ENCODE data around the gene PNPLA7. TPM values are rescaled to one million over a fixed set of nuclear protein-coding genes. Genes with fewer than 3 reads are reported as not detected.

Gene PNPLA7
- total and polyA plus RNA-seq, 2 donors (not counting 1 experiment from before 2014, with no cell fraction given), result 18.7 to 29.9 TPM

DNA sequence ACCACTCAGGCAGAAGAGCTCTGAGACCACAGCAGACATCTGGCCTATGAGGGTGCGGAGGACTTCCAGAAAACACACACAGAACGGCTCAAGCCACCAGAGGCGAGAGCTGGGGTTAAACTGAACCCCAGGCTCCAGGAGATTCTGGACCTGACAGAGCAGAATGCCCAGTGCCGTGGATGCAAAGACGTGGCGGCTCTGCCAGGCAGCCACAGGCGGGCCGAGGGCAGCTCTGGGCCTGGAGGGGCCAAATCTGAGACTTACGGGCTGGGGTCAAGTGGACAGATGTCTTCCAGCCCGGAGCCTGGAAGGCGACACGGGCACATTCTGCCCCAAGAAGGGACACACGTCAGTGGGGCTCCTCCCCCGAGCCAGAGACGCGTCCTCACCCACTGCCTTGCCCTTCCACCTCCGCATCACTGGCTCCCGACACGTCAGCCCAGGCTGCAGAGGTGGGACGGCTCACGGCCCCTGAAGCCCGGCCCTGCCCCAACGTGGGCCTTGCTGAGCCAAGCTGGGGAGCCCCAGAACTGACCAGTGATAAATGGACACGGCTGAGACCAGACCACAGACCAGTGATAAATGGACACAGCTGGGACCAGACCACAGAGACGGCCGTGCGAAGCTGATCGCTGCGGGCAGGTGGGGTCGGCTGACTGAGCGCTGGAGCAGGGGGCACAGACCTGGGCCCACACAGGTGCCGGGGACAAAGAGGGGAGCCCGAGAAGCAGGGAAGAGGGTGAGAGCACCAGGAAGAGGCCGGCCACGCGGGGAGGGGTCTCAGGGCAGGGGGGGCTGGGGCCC is 50.1 kb downstream of the PNPLA7 start:
- Mint-ChIP-seq H3K27ac (no peak overlapping the region), H3K27me3 (no peaks in the 10 kb centered on the region), H3K4me1 (no peaks in the 10 kb centered on the region), H3K4me3 (no peak overlapping the region), H3K9me3 (ENCODE audit: insufficient read depth) (no peaks in the 10 kb centered on the region)
- Histone ChIP-seq H3K36me3 (replicated peaks in 1 of 2; ENCODE audit: control extremely low read depth in 1 of 2, control insufficient read depth in 1 of 2, extremely low read depth in 1 of 2, insufficient read depth in 2 of 2, low read length in 1 of 2) (peaks cover 0 to 7% of the 10 kb centered on the region in 2 experiments), H4K20me1 (ENCODE audit: control insufficient read depth, insufficient read depth, low read length, poor library complexity, severe bottlenecking) (no peaks in the 10 kb centered on the region), H3K27me3 (replicated peaks in 1 of 4; ENCODE audit: control extremely low read depth in 1 of 4, control insufficient read depth in 3 of 4, insufficient read depth in 4 of 4, low read length in 3 of 4) (no peaks in the 10 kb centered on the region), H2AFZ (ENCODE audit: insufficient read depth, low read depth, low read length, poor library complexity, severe bottlenecking) (no peak overlapping the region), H3K79me2 (ENCODE audit: control insufficient read depth, insufficient read depth, low read length) (no peaks in the 10 kb centered on the region), H3K4me2 (replicated peaks; ENCODE audit: low read depth, low read length, poor library complexity, severe bottlenecking) (no peak overlapping the region), H3K4me1 (ENCODE audit: control insufficient read depth in 2 of 2, insufficient read depth in 2 of 2, low read length in 2 of 2) (no peaks in the 10 kb centered on the region), H3K4me3 (ENCODE audit: control extremely low read depth in 1 of 5, extremely low read depth in 1 of 5, insufficient read depth in 1 of 5, low read depth in 2 of 5, low read length in 4 of 5) (no peak overlapping the region), H3K9me3 (ENCODE audit: control extremely low read depth in 1 of 3, control insufficient read depth in 2 of 3, insufficient read depth in 1 of 3, low read length in 2 of 3) (peaks cover 0 to 71% (median 0%) of the 10 kb centered on the region in 3 donors), H3K27ac (ENCODE audit: low read length in 2 of 2) (no peak overlapping the region), H3K9ac (ENCODE audit: low read length) (no peak overlapping the region)
- CTCF ChIA-PET, result no interaction called here
- DNase-seq (no peak), ATAC-seq (ENCODE audit: low read depth) (no peak)
- intact Hi-C loops (cut with micrococcal nuclease), result no loop called here
- no peak for TF ChIP-seq EZH2 (IDR thresholded peaks at IDR 0.05; ENCODE audit: borderline replicate concordance, insufficient read depth, low read depth, low read length, poor library complexity, severe bottlenecking)
- TF ChIP-seq, protein P1, sequence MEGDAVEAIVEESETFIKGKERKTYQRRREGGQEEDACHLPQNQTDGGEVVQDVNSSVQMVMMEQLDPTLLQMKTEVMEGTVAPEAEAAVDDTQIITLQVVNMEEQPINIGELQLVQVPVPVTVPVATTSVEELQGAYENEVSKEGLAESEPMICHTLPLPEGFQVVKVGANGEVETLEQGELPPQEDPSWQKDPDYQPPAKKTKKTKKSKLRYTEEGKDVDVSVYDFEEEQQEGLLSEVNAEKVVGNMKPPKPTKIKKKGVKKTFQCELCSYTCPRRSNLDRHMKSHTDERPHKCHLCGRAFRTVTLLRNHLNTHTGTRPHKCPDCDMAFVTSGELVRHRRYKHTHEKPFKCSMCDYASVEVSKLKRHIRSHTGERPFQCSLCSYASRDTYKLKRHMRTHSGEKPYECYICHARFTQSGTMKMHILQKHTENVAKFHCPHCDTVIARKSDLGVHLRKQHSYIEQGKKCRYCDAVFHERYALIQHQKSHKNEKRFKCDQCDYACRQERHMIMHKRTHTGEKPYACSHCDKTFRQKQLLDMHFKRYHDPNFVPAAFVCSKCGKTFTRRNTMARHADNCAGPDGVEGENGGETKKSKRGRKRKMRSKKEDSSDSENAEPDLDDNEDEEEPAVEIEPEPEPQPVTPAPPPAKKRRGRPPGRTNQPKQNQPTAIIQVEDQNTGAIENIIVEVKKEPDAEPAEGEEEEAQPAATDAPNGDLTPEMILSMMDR (IDR thresholded peaks at IDR 0.05), result no peak
- WGBS (ENCODE audit: insufficient coverage), result 94% methylated on average over 36 of the region's 36 CpGs
- POLR2A ChIA-PET, result no interaction called here

DNA sequence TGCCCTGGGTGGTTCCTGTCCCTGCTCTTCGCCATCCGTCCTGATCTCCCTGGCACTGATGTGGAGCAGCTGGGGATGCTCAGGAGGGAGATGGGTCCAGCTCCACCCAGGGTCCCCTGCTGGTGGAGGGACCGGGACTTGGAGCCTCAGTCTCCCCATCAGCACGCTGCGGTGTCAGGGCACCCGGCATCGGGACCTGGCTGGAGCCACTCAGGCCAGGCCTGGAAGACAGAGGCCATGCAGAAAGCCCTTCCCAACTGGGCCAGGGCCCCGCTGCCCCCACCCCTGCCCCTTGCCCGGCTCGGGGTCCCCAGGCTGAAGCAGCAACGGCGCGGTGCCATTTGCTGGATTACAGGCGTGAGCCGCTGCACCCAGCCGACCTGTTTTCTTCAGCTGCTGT is 50.8 kb downstream of the PNPLA7 start:
- no peak overlapping the region for H3K4me3 ChIP-seq (ENCODE audit: control extremely low read depth in 1 of 5, extremely low read depth in 1 of 5, insufficient read depth in 1 of 5, low read depth in 2 of 5, low read length in 4 of 5)
- no peak overlapping the region for H3K27ac Mint-ChIP-seq
- H4K20me1 ChIP-seq (ENCODE audit: control insufficient read depth, insufficient read depth, low read length, poor library complexity, severe bottlenecking), result no peaks in the 10 kb centered on the region
- ATAC-seq (ENCODE audit: low read depth) (no peak), DNase-seq (no peak)
- no peaks in the 10 kb centered on the region for H3K4me1 ChIP-seq (ENCODE audit: control insufficient read depth in 2 of 2, insufficient read depth in 2 of 2, low read length in 2 of 2)
- no peak overlapping the region for H3K27ac ChIP-seq (ENCODE audit: low read length in 2 of 2)
- no peak overlapping the region for H3K9ac ChIP-seq (ENCODE audit: low read length)
- no peak overlapping the region for H3K4me3 Mint-ChIP-seq
- H3K36me3 ChIP-seq (replicated peaks in 1 of 2; ENCODE audit: control extremely low read depth in 1 of 2, control insufficient read depth in 1 of 2, extremely low read depth in 1 of 2, insufficient read depth in 2 of 2, low read length in 1 of 2), result peaks cover 0 to 7% of the 10 kb centered on the region in 2 experiments
- no peaks in the 10 kb centered on the region for H3K9me3 Mint-ChIP-seq (ENCODE audit: insufficient read depth)
- no peaks in the 10 kb centered on the region for H3K27me3 ChIP-seq (replicated peaks in 1 of 4; ENCODE audit: control extremely low read depth in 1 of 4, control insufficient read depth in 3 of 4, insufficient read depth in 4 of 4, low read length in 3 of 4)
- no peaks in the 10 kb centered on the region for H3K4me1 Mint-ChIP-seq
- TF ChIP-seq EZH2 (IDR thresholded peaks at IDR 0.05; ENCODE audit: borderline replicate concordance, insufficient read depth, low read depth, low read length, poor library complexity, severe bottlenecking), result no peak
- TF ChIP-seq, protein P1 (IDR thresholded peaks at IDR 0.05), result no peak
- H3K27me3 Mint-ChIP-seq, result no peaks in the 10 kb centered on the region
- H3K9me3 ChIP-seq (ENCODE audit: control extremely low read depth in 1 of 3, control insufficient read depth in 2 of 3, insufficient read depth in 1 of 3, low read length in 2 of 3), result peaks cover 0 to 72% (median 0%) of the 10 kb centered on the region in 3 donors
- no peak overlapping the region for H2AFZ ChIP-seq (ENCODE audit: insufficient read depth, low read depth, low read length, poor library complexity, severe bottlenecking)
- CTCF ChIA-PET, result no interaction called here
- intact Hi-C loops (cut with micrococcal nuclease), result no loop called here
- H3K4me2 ChIP-seq (replicated peaks; ENCODE audit: low read depth, low read length, poor library complexity, severe bottlenecking), result no peak overlapping the region
- POLR2A ChIA-PET, result no interaction called here
- WGBS (ENCODE audit: insufficient coverage), result 96% methylated on average over 16 of the region's 16 CpGs
- H3K79me2 ChIP-seq (ENCODE audit: control insufficient read depth, insufficient read depth, low read length), result no peaks in the 10 kb centered on the region

All from B cell (primary cell).